OCI-LY3 (cell line): ENCODE measurements around the gene TSPAN1.

Source experiments
- EZH2phosphoT487 ChIP-seq: fragments of 200-600 bp; shearing (Covaris generic); IDR thresholded peaks from 2 replicates; pipeline ENCODE4 v1.6.1; 2018; ENCODE audit warnings: antibody characterized with exemption, mixed run types, low read depth
- TF ChIP-seq, protein P1 (sequence below): fragments of 200-600, 300-600 bp; sonication (generic); IDR thresholded peaks from 2 replicates; pipeline ENCODE4 v1.5.1; 2014; ENCODE audit warnings: antibody characterized with exemption, low read length, low read depth

DNA sequence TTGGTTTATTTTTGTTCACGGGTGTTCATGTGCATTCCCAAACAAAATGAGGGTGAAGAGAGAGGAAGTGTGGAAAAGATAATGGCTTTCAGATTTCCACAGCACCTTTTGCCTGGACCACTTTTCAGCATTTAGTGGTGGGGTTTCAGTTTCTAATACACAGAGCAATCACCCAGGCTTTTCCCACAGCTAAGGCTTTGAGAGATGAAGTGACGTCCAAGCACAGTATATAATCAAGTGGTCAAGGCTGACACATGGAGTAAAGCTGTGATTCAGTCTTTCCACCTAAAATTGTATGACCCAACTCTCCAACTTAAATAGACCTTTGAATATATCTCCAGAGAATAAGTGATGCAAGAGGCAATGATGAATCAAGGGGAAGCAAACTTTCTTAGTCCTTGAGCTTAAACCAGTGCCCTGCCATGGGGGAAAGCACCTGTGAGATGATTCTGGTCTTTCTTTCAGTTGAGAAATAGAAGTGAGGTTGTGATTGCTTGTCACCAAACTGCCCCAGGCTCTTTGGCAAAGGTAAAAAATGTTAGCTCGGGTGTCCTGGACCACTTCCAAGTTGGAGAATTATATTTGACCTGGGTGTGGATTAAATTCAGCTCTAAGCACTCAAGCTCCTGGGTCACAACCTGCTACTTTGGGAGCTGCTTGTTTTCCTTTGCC lies 40.1 kb upstream of the TSPAN1 start:
- TF ChIP-seq, protein P1, sequence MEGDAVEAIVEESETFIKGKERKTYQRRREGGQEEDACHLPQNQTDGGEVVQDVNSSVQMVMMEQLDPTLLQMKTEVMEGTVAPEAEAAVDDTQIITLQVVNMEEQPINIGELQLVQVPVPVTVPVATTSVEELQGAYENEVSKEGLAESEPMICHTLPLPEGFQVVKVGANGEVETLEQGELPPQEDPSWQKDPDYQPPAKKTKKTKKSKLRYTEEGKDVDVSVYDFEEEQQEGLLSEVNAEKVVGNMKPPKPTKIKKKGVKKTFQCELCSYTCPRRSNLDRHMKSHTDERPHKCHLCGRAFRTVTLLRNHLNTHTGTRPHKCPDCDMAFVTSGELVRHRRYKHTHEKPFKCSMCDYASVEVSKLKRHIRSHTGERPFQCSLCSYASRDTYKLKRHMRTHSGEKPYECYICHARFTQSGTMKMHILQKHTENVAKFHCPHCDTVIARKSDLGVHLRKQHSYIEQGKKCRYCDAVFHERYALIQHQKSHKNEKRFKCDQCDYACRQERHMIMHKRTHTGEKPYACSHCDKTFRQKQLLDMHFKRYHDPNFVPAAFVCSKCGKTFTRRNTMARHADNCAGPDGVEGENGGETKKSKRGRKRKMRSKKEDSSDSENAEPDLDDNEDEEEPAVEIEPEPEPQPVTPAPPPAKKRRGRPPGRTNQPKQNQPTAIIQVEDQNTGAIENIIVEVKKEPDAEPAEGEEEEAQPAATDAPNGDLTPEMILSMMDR: no peak
- TF ChIP-seq EZH2phosphoT487: no peak
